GM12878 (cell line): ENCODE results near the gene TOM1L2. TPM values are rescaled to one million over a fixed set of nuclear protein-coding genes. Genes with fewer than 3 reads are reported as not detected.
A peak's percentile ranks its signal among the peaks of the same experiment; 100 is the strongest.

Experiments
- DPF2 ChIP-seq: fragments of 450-650 bp; IDR thresholded peaks from 2 replicates; pipeline ENCODE4 v1.6.1; 2017; ENCODE audit warnings: mild to moderate bottlenecking
- EED ChIP-seq: sonication (generic); IDR thresholded peaks from 2 replicates; pipeline ENCODE4 v1.6.1; 2016; ENCODE audit warnings: antibody characterized with exemption, low read depth
- EP300 ChIP-seq, 2 experiments: fragments of 150-350 bp in 1 of 2; IDR thresholded peaks; 2 replicates each; pipeline ENCODE4 v1.6.1; 2011 to 2012; ENCODE audit warnings: low read depth in 2 of 2, low read length in 2 of 2, borderline replicate concordance in 1 of 2, improper control_type of control experiment in 1 of 2, inconsistent platforms in 1 of 2; ENCODE audit not compliant: control insufficient read depth in 1 of 2
- FOXM1 ChIP-seq: IDR thresholded peaks from 2 replicates; pipeline ENCODE4 v1.6.1; 2012; ENCODE audit warnings: low read depth, mild to moderate bottlenecking, inconsistent platforms, low read length, moderate library complexity
- HDGF ChIP-seq: fragments of 450-650 bp; IDR thresholded peaks from 2 replicates; pipeline ENCODE4 v1.6.1; 2016; ENCODE audit warnings: antibody characterized with exemption
- IKZF1 ChIP-seq: fragments of 450-650 bp; conservative IDR thresholded peaks from 2 replicates; pipeline ENCODE4 v1.6.1; 2017; ENCODE audit warnings: antibody characterized with exemption, mild to moderate bottlenecking
- IKZF2 ChIP-seq, 2 experiments: fragments of 450-650 bp; IDR thresholded peaks; 2 replicates each; pipeline ENCODE4 v1.6.1; 2017; ENCODE audit warnings: mild to moderate bottlenecking in 2 of 2, moderate library complexity in 2 of 2
- IRF4 ChIP-seq: IDR thresholded peaks from 2 replicates; pipeline ENCODE4 v1.6.1; 2011; ENCODE audit warnings: low read depth, low read length
- JUNB ChIP-seq: IDR thresholded peaks from 2 replicates; pipeline ENCODE4 v1.6.1; 2016; ENCODE audit warnings: antibody characterized with exemption, mild to moderate bottlenecking
- MEF2B ChIP-seq: fragments of 450-650 bp; IDR thresholded peaks from 2 replicates; pipeline ENCODE4 v1.6.1; 2018; ENCODE audit warnings: mild to moderate bottlenecking, moderate library complexity; ENCODE audit not compliant: partially characterized antibody, poor library complexity, severe bottlenecking
- MTA2 ChIP-seq: fragments of 450-650 bp; IDR thresholded peaks from 2 replicates; pipeline ENCODE4 v1.6.1; 2016; ENCODE audit warnings: low read depth, mild to moderate bottlenecking, moderate library complexity
- PAX8 ChIP-seq: fragments of 450-650 bp; IDR thresholded peaks from 2 replicates; pipeline ENCODE4 v1.6.1; 2017; ENCODE audit warnings: mild to moderate bottlenecking, moderate library complexity
- RAD51 ChIP-seq: fragments of 450-650 bp; IDR thresholded peaks from 2 replicates; pipeline ENCODE4 v1.6.1; 2016; ENCODE audit warnings: moderate library complexity, mild to moderate bottlenecking, inconsistent platforms
- RBBP5 ChIP-seq: fragments of 200-600 bp; sonication (generic); conservative IDR thresholded peaks from 2 replicates; pipeline ENCODE4 v1.6.1; 2016
- RCOR1 ChIP-seq: conservative IDR thresholded peaks from 2 replicates; pipeline ENCODE4 v1.6.1; 2012; ENCODE audit warnings: low read depth, low read length, improper control_type of control experiment
- STAT3 ChIP-seq: IDR thresholded peaks from 2 replicates; pipeline ENCODE4 v1.6.1; 2011; ENCODE audit warnings: low read depth, low read length, improper control_type of control experiment
- polyA plus RNA-seq, 11 experiments: library from polyadenylated mRNA; depleted of rRNA in 4 of 11; unstranded in 6 of 11; stranded (reverse) in 5 of 11; fragments of >200 nt; fragmentation: Nextera tagmentation in 4 of 11; fragmentation: Illumina TruSeq in 1 of 11; extraction: Ambion mirVana in 4 of 11; extraction: Trizol in 1 of 11; gene quantifications; 1 replicate in 1 of 11; 2 replicates in 10 of 11; pipeline versions ENCODE4 v1.2.1 to v1.2.3, GENCODE V29; 2011 to 2016; ENCODE audit warnings: inconsistent platforms in 2 of 11, missing spikeins in 2 of 11, low read depth in 1 of 11
- total RNA-seq, 4 experiments: library from RNA; depleted of rRNA in 3 of 4; stranded (reverse); fragments of >200 nt in 3 of 4; fragmentation: Illumina TruSeq in 1 of 4; extraction: Trizol in 1 of 4; gene quantifications; 2 replicates each; pipeline versions ENCODE4 v1.2.1 to v1.2.3, GENCODE V29; 2013 to 2021
- TF ChIP-seq, protein P1 (sequence below): fragments of 450-650 bp; IDR thresholded peaks from 2 replicates; pipeline ENCODE4 v1.6.1; 2016; ENCODE audit warnings: mild to moderate bottlenecking
- TF ChIP-seq, protein P2 (sequence below): IDR thresholded peaks from 2 replicates; pipeline ENCODE4 v1.6.1; 2011; ENCODE audit warnings: borderline replicate concordance, low read depth, mild to moderate bottlenecking, moderate library complexity, mixed read lengths, low read length; ENCODE audit not compliant: insufficient read depth; ENCODE audit errors: extremely low read length

TOM1L2 gene
- total and polyA plus RNA-seq, 10 of the 15 experiments (the other 5 are each of a cell fraction or from before 2014, with no cell fraction given), result 0.19 to 19.2 (median 8.1) TPM

DNA sequence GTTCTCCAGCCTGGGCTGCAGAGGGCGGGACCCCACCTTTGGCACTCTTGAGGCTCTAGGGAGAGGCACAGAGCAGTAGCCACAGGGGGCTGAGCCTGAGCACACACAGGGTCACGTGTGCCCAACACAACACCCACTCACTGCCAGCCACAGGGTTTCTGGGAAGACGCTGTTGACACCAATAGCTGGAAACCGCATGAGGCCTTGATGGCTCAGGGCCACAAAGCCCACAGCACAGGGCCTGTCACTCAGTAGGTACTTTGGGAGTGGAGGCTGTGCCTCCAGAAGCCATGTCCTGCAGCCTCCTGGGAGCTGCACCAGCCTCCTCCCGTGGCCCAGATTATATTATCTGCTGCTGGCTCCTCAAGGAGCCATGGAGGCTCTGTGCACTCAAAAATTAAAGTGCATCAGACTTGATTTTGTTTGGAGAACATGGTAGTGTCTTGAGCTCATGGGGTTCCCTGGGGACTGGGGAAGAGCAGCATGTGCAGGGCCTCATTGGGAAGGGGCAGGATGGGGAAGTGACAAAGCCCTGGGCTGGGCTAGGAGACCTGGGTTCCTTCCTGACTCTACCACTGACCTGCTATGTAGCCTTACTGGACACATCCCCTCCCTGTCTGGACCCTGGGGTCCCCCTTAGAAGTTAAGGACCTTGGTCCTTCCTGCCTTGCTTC, 122.9 kb downstream of the TOM1L2 start (continued):
- TF ChIP-seq JUNB (no peak), EED (peak; percentile 33), DPF2 (peak; percentile 81), IKZF2 (IDR thresholded peaks at IDR 0.05) (peak; percentile 75; a peak in 3 of 4 replicates), FOXM1 (no peak), RBBP5 (no peak), IRF4 (no peak), HDGF (no peak), IKZF1 (peak; percentile 72), RAD51 (peak; percentile 88), PAX8 (no peak), STAT3 (no peak), RCOR1 (no peak), MTA2 (peak; percentile 33; the same call in 1 of the 2 replicates), MEF2B (peak; percentile 38), EP300 (IDR thresholded peaks at IDR 0.05; ENCODE audit: borderline replicate concordance in 1 of 2, control insufficient read depth in 1 of 2, low read depth in 2 of 2, low read length in 2 of 2) (0 out of 4 replicates have a peak, but pooled peaks of 1 of the 2 experiments have one; percentile 16)
- TF ChIP-seq, protein P1, sequence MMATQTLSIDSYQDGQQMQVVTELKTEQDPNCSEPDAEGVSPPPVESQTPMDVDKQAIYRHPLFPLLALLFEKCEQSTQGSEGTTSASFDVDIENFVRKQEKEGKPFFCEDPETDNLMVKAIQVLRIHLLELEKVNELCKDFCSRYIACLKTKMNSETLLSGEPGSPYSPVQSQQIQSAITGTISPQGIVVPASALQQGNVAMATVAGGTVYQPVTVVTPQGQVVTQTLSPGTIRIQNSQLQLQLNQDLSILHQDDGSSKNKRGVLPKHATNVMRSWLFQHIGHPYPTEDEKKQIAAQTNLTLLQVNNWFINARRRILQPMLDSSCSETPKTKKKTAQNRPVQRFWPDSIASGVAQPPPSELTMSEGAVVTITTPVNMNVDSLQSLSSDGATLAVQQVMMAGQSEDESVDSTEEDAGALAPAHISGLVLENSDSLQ, result peak; percentile 94
- TF ChIP-seq, protein P2, sequence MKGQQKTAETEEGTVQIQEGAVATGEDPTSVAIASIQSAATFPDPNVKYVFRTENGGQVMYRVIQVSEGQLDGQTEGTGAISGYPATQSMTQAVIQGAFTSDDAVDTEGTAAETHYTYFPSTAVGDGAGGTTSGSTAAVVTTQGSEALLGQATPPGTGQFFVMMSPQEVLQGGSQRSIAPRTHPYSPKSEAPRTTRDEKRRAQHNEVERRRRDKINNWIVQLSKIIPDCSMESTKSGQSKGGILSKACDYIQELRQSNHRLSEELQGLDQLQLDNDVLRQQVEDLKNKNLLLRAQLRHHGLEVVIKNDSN, result peak; percentile 90
